Urinary bladder (tissue), 4 donors: ENCODE data around the gene LMX1A. TPM values are rescaled to one million over a fixed set of nuclear protein-coding genes. Genes with fewer than 3 reads are reported as not detected.

ENCODE experiments used
- DNase-seq: peaks from one replicate; pipeline ENCODE4 v3.0.0-alpha.2; 2015; ENCODE audit errors: extremely low spot score
- H3K27ac ChIP-seq: one replicate; pipeline ENCODE4 v1.5.1; 2013; ENCODE audit warnings: low read depth, mild to moderate bottlenecking, moderate library complexity
- H3K36me3 ChIP-seq: one replicate; pipeline ENCODE4 v1.6.1; 2013; ENCODE audit warnings: mild to moderate bottlenecking, moderate library complexity; ENCODE audit not compliant: insufficient read depth
- H3K4me1 ChIP-seq: one replicate; pipeline ENCODE4 v1.6.1; 2013; ENCODE audit warnings: mild to moderate bottlenecking, moderate library complexity; ENCODE audit not compliant: insufficient read depth
- H3K4me3 ChIP-seq: one replicate; pipeline ENCODE4 v1.5.1; 2013; ENCODE audit warnings: low read depth, low read length
- WGBS: extraction: QIAGEN DNeasy Blood & Tissue Kit; methylation state at CpG from one replicate; pipeline ENCODE4 v1.1.7; 2013; 5-methylcytosine and 5-hydroxymethylcytosine counted together
- polyA plus RNA-seq: library from polyadenylated mRNA; stranded (reverse); fragments of 200-250 nt; gene quantifications from one replicate; pipeline ENCODE4 v1.2.3, GENCODE V29; 2013
- total RNA-seq: library from RNA; depleted of rRNA; stranded (reverse); fragments of >200 nt; gene quantifications from one replicate; pipeline ENCODE4 v1.2.3, GENCODE V29; 2014
- donor health status: healthy with polysubstance abuse.
- donor health status: healthy.

LMX1A gene
- total and polyA plus RNA-seq, 2 donors: 0.29 to 0.42 TPM

DNA sequence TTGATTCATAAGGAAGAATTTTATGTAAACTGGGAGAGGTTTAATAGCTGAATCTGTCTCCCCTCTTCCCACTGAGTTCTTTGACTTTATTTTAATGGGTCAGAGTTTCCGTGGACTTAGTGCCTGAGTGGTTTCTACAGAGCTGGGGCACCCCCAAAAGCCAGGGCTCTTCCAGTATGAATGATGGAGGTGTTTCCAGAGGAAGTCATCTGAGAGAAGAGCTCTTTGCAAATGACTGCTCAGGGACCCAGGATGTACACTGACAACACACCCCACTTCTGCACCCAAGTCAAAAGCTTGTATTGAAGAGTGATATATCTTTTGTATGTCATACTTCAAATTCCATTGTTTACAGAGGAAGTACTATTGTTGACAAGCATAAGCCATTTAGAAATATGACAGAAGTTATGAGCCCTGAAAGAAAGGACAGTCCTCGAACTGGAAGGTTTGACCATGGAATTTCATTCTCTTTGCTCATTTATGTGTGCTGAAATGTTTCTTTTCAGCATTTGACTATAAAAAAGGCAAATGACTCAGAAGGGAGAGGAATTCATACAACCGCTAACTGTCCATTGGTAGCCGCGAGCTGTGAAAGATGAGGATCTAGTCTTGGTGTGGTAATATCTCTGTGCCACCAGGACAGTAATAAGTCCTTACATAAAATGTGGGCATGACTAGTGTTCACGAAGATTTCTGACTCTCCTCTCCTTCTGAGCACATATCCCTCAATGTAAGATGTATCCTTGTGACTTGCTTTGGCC lies 25.4 kb upstream of the LMX1A start:
- H3K4me1 ChIP-seq: peaks cover 1% of the 10 kb centered on the region
- H3K4me3 ChIP-seq: no peak overlapping the region
- 86% methylated on average over 6 of the region's 6 CpGs for WGBS
- no peaks in the 10 kb centered on the region for H3K36me3 ChIP-seq
- no peak overlapping the region for H3K27ac ChIP-seq
- no peak for DNase-seq

DNA sequence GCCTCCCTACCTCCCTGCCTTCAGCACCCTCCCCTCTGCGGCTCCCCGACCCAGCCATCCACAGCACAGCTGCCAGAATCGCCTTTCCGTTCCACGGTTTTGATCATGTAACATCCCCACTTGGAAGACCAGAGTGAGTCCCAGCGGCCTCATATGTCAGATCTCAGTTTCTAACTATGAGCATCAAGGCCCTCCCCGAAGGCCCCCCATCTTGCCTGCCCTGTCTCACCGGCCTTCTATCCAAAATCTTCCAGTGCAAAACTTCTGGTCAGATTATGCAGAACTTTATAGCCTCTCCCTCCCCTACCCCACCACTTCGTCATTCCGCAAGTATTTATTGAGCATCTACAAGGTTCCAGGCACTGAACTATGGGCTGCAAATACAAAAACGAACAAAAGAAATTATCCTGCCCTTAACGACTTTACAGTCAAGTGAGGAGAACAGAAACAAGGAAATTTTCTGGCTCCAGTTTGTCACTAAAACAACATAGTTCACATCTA lies 20.3 kb upstream of the LMX1A start:
- H3K27ac ChIP-seq: peak overlapping the region; percentile 13
- H3K4me1 ChIP-seq: no peaks in the 10 kb centered on the region
- H3K4me3 ChIP-seq: peak overlapping the region; percentile 33
- 18% methylated on average over 12 of the region's 12 CpGs for WGBS
- no peaks in the 10 kb centered on the region for H3K36me3 ChIP-seq
- DNase-seq: no peak

DNA sequence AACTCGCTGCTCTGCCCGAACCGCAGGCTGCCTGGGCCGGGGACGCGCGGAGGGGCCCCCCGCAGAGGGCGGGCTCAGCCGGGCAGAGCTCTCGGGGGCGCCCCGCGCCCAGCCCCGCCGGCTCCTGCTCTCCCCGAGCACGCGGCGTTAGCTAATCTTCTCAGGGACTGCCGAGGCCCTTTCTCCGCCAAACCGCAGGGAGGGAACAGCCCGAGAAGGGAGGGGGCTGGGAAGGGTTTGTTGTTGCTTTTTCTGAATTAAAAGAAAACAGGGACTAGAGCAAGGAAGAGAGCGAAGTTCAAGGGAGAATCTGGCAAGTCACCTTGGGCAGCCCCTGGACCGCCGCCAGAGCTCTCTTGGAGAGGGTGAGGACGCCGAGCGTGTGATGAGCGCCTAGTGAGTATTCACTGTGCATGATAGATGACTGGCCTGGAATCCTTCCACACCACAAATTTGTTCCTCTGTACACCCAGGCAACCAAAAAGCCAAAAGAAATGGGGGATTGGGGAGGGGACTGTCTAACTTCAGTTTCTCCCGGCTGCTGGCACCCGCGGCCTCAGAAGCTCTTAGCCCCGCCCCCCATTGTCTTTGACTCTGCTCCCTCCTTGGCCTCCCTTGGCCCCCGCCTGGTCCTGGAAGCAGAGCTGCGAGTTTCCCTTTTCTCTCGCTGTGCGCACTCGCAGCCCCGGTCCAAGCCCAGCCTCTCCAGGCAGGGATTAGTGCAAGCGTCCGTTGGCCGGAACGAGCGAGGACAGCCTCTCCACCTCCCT lies 19.7 kb upstream of the LMX1A start:
- Histone ChIP-seq H3K4me1 (no peaks in the 10 kb centered on the region), H3K27ac (peak overlapping the region; percentile 75), H3K36me3 (no peaks in the 10 kb centered on the region), H3K4me3 (peak overlapping the region; percentile 33)
- DNase-seq: peak; percentile 87
- WGBS: 1% methylated on average over 46 of the region's 46 CpGs

DNA sequence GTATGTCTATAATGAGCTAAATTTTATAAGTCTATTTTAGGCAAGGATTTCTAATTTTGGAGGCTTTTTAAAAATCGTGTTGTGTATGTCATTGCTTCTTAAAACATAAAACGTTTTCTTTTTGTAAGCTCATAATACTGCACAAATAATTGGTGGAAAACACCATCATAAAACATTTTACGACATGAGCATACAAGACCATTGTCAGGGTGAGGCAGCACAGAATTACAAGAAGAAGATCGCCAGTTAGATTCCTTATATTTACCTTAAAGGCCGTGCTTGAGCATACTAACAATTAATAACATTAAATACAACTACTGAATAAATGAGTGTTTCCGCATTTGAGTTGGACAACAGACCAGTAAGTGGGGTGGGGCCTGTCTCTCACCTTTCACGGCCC lies 19.1 kb upstream of the LMX1A start:
- H3K4me1 ChIP-seq: no peaks in the 10 kb centered on the region
- H3K4me3 ChIP-seq: peak overlapping the region; percentile 33
- DNase-seq: no peak
- no peaks in the 10 kb centered on the region for H3K36me3 ChIP-seq
- WGBS: 30% methylated on average over 7 of the region's 7 CpGs
- H3K27ac ChIP-seq: peak overlapping the region; percentile 75

DNA sequence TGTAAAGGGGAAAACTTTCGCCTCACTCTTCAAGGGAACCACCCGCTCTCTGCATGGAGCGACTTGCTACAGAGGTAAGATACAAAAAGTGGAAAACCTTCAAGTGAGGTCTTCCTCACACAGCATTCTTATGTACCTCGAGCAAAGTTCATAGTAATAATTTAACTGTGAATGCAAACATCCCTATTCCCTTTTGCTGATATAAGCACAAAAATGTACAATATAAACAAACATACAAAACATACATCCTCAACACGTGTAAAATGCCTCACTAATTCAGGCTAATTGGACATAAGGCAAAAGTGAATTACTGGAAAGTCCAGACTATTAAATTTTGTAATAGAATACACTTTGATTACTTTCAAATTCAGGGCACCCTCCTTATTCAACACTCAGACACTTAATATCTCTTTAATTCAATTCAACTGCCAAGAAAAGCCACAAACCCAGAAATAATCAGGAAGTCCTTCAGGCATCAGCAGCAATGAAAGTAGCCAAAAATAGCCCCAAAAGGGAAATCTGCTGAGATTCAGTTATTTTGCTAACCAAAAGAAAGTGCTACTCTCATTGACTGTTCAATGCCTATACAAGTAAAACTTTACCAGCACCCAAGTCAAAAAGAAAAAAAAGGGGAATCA lies 15.2 kb upstream of the LMX1A start:
- no peak for DNase-seq
- Histone ChIP-seq H3K4me1 (no peaks in the 10 kb centered on the region), H3K27ac (no peak overlapping the region), H3K4me3 (no peak overlapping the region), H3K36me3 (no peaks in the 10 kb centered on the region)
- WGBS: 41% methylated on average over 5 of the region's 5 CpGs

DNA sequence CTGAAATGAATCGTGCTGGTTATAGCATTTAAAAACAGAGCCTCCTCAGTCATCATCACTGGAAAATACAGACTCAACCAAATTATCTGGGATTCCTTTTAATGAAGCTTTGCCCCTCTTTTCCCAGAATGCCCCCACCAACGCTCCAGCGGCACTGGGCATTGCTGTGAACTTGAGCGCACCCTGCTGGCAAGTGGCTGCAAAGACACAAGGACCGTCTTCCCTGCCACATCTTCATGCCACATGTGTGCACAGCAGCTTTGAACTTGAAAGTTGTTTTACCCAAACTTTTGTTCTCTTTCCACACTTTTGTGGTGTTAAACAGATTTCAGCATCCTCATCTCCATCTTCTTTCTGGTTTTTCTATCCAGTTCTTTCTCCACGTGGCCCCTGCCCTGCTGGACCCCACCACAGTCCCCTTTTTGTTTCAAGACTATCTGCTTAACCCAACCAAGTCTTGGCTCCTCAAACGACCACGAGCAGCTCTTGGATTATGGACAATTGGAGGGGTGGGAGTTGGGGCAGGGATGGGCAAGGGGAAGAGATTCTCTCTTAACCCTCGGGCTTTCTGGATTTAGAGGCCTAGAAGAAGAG lies 12.8 kb upstream of the LMX1A start:
- no peak for DNase-seq

DNA sequence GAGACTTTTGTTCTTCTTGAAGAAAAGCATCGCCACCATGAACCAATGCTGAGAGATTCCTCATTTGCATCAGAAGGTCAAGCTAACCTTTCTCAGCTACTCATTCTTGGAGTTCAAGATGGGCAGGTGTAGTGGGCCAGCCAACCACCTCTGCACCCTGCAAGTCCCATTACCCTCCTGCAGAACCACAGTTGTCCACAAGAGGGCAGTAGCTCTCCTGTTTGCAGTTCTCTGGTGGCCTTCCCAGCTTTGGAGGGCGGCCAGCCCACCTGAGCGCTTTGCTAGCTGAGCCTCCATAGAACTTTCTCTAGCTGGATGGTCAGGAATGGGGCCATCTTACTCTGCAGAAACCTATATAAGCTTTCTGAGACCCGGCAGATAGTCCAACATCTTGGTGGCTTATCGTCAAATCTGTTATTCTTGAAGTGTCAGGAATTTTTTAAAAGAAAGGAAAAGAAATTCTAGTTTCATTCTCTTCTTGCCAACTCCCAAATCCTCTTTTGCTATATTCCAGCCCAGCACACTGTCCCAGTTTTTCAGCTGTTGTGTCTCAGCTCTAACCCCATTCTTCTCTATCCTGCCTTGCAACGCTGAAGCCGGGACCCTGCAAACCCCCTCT lies 11.0 kb upstream of the LMX1A start:
- WGBS: 40% methylated on average over 7 of the region's 7 CpGs
- no peak for DNase-seq
- no peak overlapping the region for H3K27ac ChIP-seq
- H3K4me3 ChIP-seq: no peak overlapping the region
- no peaks in the 10 kb centered on the region for H3K4me1 ChIP-seq
- no peaks in the 10 kb centered on the region for H3K36me3 ChIP-seq

More for the DNA sequence above, 12.8 kb upstream of the LMX1A start:
- H3K4me3 ChIP-seq: no peak overlapping the region
- H3K36me3 ChIP-seq: no peaks in the 10 kb centered on the region
- H3K4me1 ChIP-seq: no peaks in the 10 kb centered on the region
- H3K27ac ChIP-seq: no peak overlapping the region
- WGBS: 20% methylated on average over 9 of the region's 9 CpGs

DNA sequence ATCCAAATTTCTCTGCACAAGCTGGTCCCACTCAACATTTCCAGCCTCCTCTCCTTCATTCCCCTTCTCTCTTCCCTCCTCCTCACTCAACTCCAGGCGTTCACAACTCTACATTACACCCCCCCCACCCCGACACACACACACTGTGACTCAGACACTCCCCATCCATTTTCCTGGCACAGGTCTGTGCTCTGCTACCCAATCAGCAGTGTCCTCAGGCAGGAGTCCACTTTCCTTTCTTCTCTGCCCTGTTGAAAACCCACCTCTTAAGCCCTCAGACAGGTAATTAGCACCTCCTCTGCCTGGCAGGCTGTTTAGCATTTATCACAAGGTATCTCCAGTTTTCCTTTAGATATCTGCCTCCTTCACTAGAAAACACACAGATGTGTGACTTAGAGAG lies 8.8 kb upstream of the LMX1A start:
- no peaks in the 10 kb centered on the region for H3K36me3 ChIP-seq
- no peak overlapping the region for H3K27ac ChIP-seq
- no peak for DNase-seq
- H3K4me3 ChIP-seq: no peak overlapping the region
- WGBS: 26% methylated on average over 2 of the region's 2 CpGs
- H3K4me1 ChIP-seq: no peaks in the 10 kb centered on the region

DNA sequence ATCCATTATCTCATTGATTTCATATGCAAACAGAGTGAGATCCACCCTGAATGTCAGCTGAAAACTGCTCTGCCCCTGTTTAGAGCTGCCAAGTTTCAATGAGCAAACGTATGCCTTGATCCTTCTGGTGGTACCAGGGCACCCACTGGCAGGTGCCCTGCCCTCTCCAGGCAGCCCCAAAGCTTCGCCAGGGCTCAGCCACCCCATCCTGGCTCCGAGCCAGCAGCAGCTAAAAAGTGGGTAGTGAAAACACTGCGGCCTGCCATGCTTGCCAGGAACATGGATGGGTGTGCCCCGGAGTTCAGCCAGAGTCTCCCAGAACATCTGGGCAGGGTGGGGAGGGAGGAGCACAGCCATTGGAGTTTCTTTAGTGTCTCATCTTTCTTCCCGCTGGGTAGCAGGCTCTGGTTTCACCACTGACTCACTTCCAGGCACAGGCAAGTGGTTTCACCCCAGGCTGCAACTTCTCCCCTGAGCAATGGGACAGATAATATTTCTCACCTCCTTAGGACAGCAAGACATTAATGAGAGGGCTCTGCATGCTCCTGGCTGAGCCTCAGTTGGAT lies 8.1 kb upstream of the LMX1A start:
- Histone ChIP-seq H3K4me3 (no peak overlapping the region), H3K27ac (no peak overlapping the region), H3K36me3 (no peaks in the 10 kb centered on the region), H3K4me1 (no peaks in the 10 kb centered on the region)
- WGBS: 31% methylated on average over 6 of the region's 6 CpGs
- no peak for DNase-seq

DNA sequence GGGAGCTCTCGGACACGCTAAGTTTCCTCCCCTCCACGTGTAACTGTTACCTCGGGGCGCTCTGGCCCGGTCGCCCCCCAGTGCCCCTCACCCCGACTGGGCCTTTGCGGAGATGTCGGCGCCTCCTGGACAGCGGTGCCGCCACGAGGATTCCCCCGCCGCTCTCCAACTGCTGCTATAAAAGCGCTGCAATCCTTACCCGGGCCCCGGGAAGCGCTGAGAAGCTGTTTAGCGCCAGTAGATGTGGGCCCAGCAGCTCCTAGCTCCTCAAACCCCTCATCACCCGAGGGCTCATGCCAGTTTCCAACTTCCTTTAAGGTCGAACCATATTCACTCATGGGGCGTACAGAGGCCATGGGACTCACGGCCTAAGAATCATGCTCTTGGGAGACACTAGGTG lies 361 bp upstream of the LMX1A start:
- Histone ChIP-seq H3K36me3 (no peaks in the 10 kb centered on the region), H3K4me1 (no peaks in the 10 kb centered on the region), H3K4me3 (no peak overlapping the region), H3K27ac (no peak overlapping the region)
- WGBS: 18% methylated on average over 25 of the region's 25 CpGs
- DNase-seq: no peak

DNA sequence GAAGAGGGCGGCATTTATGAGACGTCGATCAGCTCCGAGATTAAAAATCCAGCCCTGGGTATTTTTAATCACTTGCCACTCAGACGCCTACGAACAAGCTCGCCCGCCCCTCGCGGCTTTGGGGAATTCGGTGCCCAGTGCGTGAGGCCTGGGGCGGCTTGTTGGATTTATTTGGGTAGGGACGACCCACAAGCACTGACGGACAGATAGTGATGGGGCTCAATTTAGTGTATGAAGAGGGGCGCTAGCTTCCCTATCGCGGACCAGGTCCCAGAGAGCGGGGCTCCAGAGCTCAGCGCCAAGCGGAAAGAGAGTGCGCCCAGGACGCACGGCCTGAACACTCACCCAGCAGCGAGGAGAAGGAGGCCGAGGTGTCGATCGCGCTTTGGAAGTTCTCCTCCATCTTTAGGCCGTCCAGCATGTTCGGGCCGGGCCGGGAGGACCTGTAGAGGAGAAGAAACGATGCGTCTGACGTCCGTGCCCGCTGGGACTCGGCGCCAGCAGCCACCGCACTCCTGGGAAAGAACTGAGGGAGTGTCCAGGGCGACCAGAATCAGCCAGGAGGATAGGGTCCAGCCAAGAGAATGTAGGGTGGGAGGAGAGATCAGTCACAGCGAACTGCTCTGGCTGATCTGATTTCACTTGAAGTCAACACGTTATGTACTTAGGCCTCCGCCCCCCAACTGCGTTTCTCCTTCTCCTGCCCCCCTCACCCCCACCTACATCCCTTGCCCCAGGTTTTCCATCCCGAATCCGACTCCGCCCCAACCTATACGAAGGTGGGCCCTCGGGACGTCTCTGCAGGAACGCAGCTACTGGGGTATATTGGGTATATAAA lies 1.2 kb downstream of the LMX1A start:
- no peak overlapping the region for H3K27ac ChIP-seq
- 5% methylated on average over 53 of the region's 53 CpGs for WGBS
- H3K4me1 ChIP-seq: no peaks in the 10 kb centered on the region
- no peak overlapping the region for H3K4me3 ChIP-seq
- no peaks in the 10 kb centered on the region for H3K36me3 ChIP-seq
- DNase-seq: no peak

DNA sequence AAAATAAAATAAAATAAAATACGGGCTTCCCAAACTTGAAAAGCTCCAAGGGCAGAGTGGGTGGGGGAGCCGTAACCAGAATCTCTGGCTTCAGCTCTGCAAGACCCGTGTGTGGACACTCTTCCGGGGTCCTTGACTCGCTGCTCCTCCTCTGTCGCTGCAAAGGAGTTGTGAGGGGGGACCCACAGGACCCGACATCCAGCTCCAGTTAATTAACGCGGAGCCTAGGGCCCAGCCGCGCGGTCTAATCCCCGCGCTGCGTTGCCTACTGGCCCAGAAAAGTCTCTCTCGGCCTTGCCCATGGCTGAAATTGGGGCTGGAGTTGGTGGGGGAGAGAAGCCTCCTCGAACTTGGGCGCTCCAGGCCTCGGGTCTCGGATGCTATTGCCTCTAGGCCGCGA lies 1.8 kb downstream of the LMX1A start:
- 9% methylated on average over 22 of the region's 22 CpGs for WGBS
- Histone ChIP-seq H3K4me1 (no peaks in the 10 kb centered on the region), H3K4me3 (no peak overlapping the region), H3K27ac (no peak overlapping the region), H3K36me3 (no peaks in the 10 kb centered on the region)
- no peak for DNase-seq
